IPS DF 19.7 (cell line): ENCODE data around the gene NFATC1.

ENCODE experiments used
- DNase-seq: peaks from one replicate; pipeline ENCODE4 v3.0.0-alpha.2; 2013; ENCODE audit warnings: low read depth, low spot score

Gene NFATC1

DNA sequence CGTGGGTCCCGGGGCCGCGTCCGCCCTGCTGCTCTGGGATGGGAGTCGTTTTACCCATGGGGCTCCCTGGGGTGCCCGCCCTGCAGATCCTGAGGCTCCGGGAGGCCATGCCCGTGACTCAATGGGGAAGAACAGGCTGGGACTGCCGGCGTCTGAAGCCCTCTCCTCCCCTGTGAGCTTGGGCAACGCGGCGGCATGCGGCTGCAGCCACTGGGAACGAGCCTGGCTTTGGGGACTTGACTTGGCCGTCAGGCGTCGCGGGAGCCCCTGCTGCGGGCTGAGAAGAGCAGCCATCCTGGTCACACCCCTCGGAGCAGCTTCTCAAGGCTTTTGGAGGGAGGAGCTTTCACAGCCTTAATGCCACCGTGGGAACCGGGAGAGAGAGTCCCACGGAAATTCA is 157.0 kb downstream of the NFATC1 start:
- no peak for DNase-seq

DNA sequence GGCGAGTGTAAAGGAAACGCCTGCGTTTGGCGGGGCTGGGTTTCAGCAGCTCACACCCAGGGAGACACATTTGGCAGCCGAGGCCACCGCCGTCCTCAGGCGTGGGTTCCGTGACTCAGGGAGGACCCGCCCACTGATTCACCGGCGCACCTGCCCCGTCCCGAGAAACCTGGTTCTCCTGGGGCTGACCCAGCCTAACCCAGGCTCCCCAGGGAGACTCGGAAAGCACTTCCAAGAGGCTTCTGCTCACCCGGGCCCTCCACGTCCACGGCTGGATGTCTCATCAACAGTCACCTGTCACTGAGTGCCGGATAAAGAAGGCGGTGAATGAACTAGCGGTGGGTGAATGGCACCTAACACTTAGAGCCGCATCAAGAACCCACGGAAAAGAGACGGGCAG is 157.4 kb downstream of the NFATC1 start:
- DNase-seq, result no peak

DNA sequence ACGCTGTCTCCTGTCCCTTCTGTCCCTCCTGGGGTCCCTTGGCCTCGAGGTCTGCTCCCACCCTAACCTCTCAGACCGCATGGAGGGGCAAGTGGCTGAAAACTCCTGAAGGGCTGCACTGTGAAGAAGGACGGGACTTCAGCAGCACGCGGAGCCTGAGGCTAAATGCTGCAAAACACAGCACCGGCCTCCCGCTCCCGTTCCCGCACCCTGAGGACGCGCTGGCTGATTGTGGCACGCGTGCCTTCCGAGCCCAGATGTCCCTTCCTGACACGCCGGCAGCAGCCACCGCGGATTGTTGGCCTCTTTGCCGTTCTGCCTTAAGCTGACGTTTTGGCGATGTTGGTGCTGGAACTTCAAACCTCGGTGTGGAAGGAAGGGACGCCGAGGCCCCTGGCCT is 158.0 kb downstream of the NFATC1 start:
- no peak for DNase-seq

DNA sequence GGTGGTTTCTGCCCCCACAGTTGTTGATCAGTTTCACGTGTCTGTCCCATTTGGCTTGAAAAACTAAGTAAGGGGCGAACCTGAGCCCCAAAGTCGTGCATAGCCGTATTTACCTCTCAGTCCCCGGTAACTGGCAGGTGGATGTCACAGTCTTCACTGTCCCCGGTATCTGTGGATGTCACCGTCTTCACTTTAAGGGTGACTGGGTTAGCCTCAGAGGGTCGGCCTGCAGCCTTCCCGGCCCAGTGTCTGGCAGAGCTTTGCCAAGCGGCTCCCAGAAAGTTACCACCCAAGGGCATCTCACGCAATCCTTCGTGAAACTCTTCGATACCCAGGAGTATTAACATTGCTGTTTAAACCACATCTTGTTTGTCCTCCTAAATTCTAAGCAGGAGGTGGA is 158.6 kb downstream of the NFATC1 start:
- no peak for DNase-seq

DNA sequence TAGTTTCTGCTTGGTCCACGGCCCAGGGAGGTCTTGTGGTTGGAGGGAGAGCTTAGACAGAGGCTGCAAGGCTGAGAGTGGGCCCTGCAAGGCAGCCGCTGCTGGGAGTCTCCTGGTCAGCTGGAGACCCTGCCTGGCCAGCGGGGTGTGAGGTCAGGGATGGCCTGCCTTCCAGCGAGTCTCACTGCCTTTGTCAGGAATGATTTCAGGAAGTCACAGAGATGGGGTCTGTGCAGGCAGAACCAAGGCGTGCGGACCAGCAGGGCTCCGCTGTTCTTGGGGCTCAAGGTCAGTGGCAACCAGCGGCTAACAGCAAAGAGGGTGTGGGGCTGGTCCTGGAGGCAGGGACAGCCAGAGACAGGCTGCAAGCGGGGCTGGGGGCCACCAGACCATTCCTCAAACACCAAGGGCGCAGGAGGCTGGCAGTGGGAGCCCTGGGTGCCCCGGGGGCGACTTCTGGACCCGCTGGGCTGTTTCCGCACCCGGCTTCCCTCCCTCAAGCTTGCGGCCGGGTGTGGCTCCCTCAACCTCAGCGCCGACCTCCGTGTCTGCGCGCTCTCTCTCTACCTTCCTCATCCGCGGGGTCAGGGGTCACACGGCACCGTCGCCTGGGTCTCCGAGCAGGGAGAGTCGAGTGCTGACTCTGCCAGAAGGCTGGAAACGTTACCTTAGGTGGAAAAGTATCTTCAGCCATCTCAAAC is 159.4 kb downstream of the NFATC1 start:
- no peak for DNase-seq

DNA sequence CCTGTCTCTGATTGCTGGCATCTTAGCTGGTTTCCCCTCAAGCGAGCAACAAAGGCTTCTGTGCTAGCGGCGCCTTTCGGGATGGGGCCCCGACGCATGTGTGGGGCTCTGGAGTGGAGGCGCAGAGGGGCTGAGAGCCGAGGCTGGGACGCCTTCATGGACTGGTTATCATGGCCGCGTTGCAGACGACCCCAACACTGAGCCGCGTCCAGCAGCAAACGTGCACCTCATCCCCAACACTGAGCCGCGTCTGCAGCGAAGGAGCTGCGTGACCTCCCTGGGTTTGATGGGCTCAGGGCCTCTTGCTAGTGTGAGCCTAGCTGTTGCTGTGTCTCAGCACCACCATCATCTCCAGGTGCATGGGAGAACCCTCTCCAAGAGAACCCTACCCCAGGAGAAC is 160.2 kb downstream of the NFATC1 start:
- DNase-seq, result no peak

DNA sequence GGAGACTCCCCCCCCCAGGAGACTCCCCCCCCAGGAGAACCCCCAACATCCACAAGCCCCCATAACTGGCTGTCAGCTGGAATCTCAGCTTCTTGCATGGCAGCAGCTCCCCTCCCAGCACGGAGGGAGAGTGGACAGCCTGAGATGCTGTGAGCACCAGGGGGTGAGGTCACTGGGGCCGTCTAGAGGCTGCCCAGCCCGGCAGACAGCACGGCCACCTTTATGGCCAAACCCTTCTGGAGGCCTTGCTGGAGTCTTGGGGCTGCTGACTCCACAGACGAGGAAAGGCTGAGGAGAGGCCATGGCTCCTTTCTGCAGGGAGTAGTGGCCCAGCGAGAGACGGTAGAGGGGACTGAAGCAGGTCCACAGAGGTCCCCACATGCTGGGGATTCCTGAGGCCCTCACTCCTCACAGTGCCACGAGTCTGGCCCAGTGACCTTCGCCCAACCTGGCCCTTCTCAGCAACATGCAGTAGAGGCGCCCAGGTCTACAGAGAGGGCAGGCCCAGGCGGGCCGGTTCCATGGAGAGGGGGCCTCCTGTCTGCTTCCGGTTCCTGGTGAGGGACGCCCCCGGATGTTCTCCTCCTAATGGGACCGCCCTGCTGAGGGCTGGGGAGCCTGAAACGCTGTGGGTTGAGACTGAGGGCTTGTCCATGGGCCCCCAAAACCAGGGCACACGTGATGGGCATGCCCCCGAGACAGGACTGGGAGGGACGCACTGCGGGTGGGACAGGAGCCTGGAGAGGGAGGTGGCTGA is 161.3 kb downstream of the NFATC1 start:
- no peak for DNase-seq

DNA sequence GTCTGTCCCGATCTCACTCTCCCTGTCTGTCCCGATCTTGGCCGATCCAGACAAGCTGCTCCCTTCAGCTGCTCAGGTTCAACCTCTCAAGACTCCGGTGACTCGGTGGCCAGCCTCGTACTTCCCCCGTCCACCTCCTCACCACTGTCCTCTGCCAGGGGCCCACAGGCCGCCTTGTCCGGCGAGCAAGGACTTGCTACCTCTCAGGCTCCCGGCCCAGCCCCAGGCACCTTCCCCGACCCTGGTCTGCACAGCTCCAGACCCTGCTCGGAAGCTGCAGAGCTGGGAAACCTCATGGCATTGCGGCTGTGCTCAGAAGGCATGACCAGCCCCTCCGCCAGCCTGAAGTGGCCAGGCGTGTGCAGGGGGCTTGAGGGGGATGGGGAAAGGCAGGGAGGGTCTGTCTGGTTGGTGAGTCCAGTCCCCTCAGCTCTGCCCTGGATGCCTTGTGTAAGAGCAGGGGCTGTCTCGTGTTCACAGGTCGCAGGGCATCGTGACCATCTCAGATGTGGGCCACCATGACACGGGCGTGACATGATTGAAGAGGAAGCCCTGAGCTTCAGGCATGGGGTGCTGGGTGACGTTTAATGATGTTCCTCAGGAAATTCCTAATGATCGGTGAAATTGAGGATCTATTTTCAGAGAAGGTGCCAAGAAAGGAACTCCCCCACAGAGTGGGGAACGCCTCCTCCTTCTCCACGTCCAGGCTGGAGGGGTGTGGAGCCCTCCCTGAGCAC is 162.6 kb downstream of the NFATC1 start:
- DNase-seq, result no peak

DNA sequence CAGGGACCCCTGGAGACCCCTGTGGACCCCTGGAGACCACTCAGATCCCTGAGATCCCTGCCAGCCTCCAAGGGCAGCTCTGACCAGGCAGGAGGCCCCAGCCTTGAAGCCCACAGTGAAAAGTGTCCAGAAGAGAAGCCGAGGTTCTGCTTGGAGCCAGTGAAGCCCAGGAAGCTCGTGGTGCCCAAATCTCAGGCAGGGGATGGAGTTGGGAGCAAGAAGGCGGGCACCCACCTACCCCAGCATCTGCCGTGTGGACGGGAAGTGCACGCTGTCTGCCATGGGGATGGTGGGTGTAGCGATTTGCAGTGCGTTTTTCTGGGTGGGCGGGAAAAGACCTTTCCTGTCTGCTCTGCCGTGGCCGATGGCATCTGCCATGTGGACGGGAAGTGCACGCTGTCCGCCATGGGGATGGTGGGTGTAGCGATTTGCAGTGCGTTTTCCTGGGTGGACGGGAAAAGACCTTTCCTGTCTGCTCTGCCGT is 163.2 kb downstream of the NFATC1 start:
- no peak for DNase-seq

DNA sequence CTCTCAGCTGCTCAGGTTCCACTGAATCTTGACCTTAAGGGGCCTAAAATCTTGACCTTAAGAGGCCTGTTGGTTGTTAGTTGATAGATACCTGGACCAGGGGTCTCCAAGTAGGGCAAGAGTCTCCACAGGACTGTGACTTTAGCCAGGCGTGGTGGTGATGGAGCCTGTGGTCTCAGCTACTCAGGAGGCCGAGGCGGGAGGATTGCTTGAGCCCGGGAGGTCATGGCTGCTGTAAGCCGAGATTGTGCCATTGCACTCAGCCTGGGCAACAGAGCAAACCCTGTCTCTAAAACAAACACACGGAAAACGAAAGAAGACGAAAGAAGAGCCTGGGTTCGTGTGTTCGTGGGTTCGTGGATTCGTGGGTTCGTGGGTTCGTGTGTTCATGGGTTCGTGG is 163.7 kb downstream of the NFATC1 start:
- no peak for DNase-seq

DNA sequence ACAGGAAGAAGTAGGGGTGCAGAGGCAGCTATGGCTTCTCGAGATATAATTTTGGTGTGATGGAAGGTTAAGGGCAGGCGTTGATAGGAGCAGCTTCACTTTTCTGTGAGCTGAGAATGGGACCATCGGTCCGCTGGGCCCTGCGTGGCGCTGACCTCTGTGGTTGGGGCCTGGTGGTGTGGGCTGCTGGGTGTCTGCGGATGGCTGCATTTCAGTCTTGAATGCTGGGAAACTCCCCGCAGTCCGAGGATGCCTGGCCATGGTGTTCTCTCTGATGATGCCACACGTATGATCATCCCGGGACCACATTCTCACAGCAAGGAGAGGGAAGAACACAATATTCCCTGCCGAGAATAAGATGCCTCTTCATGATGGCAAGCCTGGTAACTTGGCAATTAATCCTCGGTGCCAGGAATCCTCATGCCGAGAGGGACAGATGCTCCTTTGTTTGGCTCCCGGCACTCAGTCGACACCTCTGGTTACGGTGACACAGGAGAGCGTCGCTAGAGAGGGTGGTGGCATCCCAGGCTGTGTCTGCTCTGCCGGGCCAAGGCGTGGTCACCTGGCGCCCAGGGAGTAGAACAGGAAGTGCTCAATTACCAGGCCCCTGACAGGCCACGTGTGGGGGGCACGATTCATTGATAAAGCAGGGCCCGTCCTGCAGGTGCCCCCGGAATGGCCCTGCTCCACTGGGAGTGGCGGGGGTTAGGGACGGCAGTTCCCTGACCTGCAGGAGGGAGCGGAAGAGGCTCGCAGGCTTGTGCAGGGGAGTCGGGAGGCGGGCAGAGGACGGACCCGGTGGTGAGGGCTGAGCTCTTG is 164.5 kb downstream of the NFATC1 start:
- DNase-seq, result no peak

DNA sequence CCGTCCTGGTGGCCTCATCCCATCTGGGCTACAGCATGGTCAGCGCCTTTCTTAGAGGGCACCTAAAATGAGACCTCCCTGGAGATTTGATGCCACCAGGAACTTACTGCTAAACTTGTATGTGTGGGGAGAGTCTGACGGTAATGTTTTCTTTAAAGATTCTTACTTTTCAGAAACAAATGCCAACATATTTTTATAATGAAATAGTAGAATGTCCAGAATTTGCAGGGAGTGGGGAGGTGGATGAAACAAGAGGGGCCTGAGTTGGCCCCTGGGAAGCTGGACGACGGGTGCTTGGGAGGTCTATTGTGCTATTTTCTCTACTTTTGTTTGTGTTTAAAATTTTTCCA is 165.1 kb downstream of the NFATC1 start:
- DNase-seq, result no peak

DNA sequence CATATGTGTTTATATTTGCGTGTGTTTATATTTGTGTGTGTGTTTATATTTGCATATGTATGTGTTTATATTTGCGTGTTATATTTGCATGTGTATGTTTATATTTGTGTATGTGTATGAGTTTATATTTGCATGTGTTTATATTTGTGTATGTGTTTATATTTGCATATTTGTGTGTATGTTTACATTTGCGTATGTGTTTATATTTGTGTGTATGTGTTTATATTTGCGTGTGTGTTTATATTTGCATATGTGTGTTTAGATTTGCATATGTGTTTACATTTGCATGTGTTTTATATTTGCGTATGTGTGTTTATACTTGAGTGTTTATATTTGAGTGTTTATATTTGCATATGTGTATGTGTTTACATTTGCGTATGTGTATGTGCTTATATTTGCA is 168.2 kb downstream of the NFATC1 start:
- DNase-seq, result no peak

DNA sequence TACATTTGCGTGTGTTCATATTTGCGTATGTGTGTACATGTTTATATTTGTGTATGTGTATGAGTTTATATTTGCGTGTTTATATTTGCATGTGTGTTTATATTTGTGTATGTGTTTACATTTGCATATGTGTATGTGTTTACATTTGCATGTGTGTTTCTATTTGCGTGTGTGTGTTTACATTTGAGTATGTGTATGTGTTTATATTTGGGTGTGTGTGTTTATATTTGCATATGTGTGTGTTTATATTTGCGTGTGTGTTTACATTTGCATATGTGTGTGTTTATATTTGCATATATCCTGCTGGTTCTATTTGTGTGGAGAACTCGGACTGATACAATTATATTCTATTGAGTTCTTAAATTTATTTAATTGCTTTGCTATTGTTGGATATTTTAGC is 168.7 kb downstream of the NFATC1 start:
- DNase-seq, result no peak

DNA sequence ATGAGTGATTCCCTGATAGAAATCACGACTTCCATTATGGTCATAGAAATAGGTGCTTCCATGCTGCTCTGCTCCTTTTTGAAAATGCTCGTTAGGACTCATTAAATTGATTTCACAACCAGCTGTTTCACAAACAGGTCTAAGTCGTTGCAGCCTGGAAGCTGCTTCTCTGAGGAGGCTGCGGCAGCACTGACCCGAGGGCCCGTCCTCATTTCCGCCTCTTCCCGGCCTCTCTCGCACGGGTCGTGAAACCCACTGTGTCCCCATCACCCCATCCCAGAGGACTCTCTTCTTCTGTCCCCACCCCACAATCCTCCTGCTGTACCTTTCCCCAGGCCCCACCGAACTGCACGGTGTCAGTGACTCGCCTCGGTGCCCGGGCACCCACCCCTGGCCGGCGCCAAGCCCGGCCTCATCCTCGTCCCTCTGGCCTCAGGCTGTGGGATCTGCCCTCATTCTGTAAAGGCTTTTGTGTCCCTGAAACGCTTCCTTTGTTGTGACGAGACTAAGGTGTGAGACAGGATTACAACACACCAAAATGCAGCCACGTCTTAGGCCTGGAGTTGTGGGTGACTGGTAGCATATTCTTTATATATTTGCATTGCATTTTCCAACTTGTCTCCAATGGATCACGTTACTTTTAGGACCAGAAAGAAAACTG is 171.2 kb downstream of the NFATC1 start:
- no peak for DNase-seq

DNA sequence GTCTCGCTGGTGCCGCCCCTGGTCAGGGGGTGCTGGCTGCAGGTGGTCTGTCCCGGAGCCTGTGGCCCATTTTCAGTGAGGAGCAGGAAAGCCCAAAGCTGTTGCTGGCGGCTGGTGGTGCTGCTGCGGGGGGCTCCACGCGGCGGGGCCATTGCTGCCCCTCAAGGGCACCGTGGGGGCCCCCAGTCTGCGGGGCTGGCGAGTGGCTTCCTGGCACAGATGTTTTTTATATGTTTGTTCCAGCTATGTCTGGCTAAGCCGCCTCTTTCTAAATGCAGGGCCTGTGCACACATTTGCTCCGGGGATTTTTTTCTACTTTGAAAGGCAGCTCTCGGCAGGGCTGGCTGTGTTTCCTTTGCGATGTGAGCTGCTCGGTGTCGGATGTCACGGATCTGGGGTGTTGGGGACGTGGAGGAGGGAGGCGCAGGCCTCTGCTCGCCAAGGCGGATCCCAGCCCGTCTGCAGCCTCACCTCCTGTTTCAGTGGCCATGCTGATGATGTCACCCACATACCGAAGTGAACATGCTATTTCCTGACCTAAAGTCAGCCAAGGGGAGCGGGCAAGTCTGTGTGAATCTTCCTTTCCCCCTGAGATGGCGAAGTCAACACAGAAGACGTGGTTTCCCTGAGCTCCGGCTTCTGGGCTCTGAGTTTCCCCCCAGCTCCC is 171.9 kb downstream of the NFATC1 start:
- DNase-seq, result peak; percentile 52

DNA sequence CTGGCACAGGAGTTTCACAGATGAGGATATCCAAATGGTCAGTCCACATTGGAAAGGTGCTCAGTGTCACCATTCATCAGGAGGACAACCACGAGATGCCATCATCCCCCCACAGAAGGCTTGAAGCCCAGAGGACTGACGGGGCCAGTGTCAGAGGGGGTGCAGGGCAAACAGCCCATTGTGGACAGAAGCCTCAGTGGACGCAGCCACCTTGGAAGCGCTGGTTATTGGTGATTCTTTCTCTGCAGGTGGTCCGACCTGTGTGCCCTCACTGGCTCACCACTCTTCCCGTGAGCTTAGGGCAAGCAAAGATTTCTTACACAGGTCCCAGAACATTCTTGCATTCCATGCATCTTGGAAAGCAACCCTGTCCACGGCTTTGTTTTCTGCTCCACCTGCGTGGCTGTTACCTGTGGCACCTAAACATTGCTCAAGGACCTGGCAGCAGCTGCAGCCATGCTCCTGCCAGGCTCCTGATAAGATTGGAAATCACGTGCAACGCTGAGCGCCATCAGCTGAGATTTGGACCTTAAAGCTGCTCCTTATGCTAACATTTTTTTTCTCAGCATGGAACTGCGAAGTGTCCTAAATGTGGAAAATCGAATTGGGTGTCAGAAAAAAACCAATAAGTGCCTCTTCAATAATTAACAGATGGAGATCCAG is 172.9 kb downstream of the NFATC1 start:
- DNase-seq, result no peak

DNA sequence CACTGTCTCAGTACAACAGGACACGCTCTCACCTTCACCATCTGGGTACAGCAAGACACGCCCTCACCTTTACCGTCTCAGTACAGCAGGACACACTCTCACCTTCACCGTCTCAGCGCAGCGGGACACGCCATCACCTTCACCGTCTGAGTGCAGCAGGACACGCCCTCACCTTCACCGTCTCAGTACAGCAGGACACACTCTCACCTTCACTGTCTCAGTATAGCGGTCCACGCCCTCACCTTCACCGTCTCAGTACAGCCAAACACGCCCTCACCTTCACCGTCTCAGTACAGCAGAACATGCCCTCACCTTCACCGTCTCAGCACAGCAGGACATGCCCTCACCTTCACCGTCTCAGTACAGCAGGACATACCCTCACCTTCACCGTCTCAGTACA is 174.0 kb downstream of the NFATC1 start:
- no peak for DNase-seq

DNA sequence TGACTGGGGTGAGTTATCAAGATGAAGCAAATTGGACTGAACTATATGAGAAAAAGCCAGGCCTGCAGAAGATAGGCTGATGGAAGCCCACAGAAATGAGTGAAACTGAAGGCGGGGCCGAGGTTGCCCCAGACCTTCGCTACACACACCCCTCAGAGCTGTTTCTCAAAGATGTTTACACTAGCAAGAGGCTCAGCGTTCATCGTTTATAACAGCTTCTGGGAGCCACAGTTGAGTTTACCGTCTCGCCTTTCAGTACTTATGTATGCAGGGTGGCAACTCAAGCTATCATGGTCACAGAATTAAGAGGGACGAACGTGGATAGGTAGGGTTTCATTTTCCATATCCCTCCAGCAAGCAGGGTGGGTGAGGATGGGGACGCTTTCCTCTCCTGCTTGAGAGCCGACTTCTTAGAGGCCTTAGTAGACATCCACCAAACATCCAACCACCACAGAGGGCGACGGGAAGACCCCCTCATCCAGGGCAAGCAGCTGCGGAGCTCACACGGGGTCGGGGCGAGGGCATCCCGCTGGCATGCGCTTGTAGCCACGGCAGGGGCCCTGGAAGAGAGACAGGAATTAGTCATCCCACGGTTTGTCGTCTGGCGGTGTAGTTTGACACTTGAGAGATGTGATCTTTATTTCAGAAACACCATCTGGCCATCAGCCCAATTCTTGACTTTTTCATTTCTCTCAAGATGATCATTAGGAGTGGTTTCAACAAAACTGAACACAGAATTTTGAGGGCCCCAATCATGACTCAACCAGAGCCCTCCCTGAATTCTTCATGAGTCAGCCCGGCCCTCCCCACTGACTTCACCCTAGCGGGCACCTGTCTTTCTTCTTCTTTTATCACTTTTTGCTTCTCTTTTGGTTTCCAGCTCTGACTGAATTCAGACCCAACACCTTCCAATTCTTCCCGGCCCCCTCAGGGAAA is 174.8 kb downstream of the NFATC1 start:
- DNase-seq, result no peak
